HepG2 (cell line): ENCODE measurements around the gene PTGR3. TPM values are rescaled to one million over a fixed set of nuclear protein-coding genes. Genes with fewer than 3 reads are reported as not detected.

Source experiments
- ATAC-seq: fragments of 200-7000 bp; cut with Tn5 transposase; 3 replicates; pipeline ENCODE4 v1.9.1; 2020; ENCODE audit warnings: mild to moderate bottlenecking, moderate library complexity
- BruUV-seq: library from RNA; stranded (reverse); fragments of 400-500 nt; replicated peaks from 2 replicates; lab custom pipeline; 2021; lab: Mats Ljungman, UMichigan
- CTCF ChIA-PET: fragments of 300-600 bp; formaldehyde crosslinking; extraction: SDS; loops from one replicate; lab custom pipeline; 2021; ENCODE audit warnings: low total read pairs, inconsistent platforms, low intra/inter-chr PET ratio; lab: Yijun Ruan, JAX
- POLR2A ChIA-PET: fragments of 350-600 bp; sonication (Branson Sonifier 250); formaldehyde crosslinking; loops from one replicate; lab custom pipeline; 2020; ENCODE audit warnings: antibody characterized with exemption, inconsistent platforms; lab: Yijun Ruan, JAX
- DNase-seq: peaks from one replicate; pipeline ENCODE4 v3.0.0-alpha.2; 2015; ENCODE audit warnings: low spot score
- FAIRE-seq: peaks from 3 replicates; lab custom pipeline; 2011; peaks lifted over from hg19 to GRCh38; lab: Jason Lieb, UNC
- H2AFZ ChIP-seq: one replicate; pipeline ENCODE4 v1.6.1; 2011; ENCODE audit warnings: low read length, inconsistent platforms
- H3K27ac ChIP-seq: fragments of 300-600 bp; 3 replicates; pipeline ENCODE4 v1.8.0; 2011; ENCODE audit warnings: mixed run types, mild to moderate bottlenecking, mixed read lengths, low read length, inconsistent platforms; ENCODE audit not compliant: insufficient read depth; ENCODE audit errors: extremely low read length
- H3K27me3 ChIP-seq, 2 experiments: fragments of 200-600 bp in 1 of 2; 2 replicates in 1 of 2; 3 replicates in 1 of 2; pipeline versions ENCODE4 v1.6.0 to v1.8.0; 2011; ENCODE audit warnings: low read length in 2 of 2, mild to moderate bottlenecking in 2 of 2, moderate library complexity in 2 of 2, inconsistent platforms in 1 of 2; ENCODE audit not compliant: insufficient read depth in 2 of 2, control insufficient read depth in 1 of 2
- H3K36me3 ChIP-seq, 2 experiments: fragments of 200-600 bp in 1 of 2; replicated peaks in 1 of 2; 2 replicates in 1 of 2; 3 replicates in 1 of 2; pipeline versions ENCODE4 v1.5.1 to v1.8.0; 2011; ENCODE audit warnings: low read length in 2 of 2, inconsistent platforms in 1 of 2; ENCODE audit not compliant: insufficient read depth in 2 of 2, control insufficient read depth in 1 of 2
- H3K4me1 ChIP-seq: 2 replicates; pipeline ENCODE4 v1.5.1; 2012; ENCODE audit warnings: low read length, inconsistent platforms; ENCODE audit not compliant: insufficient read depth
- H3K4me2 ChIP-seq: 2 replicates; pipeline ENCODE4 v1.6.0; 2011; ENCODE audit warnings: low read depth, low read length, inconsistent platforms
- H3K4me3 ChIP-seq, 3 experiments: fragments of 200-600 bp in 1 of 3; sonication (generic), shearing (Covaris generic) in 1 of 3; replicated peaks in 1 of 3; 2 replicates each; pipeline ENCODE4 v1.5.1; 2011 to 2016; ENCODE audit warnings: low read length in 3 of 3, inconsistent platforms in 2 of 3, low read depth in 2 of 3, mild to moderate bottlenecking in 2 of 3, control low read depth in 1 of 3, mixed read lengths in 1 of 3; ENCODE audit not compliant: insufficient read depth in 1 of 3
- H3K79me2 ChIP-seq: one replicate; pipeline ENCODE4 v1.6.1; 2011; ENCODE audit warnings: low read length, inconsistent platforms; ENCODE audit not compliant: insufficient read depth
- H3K9ac ChIP-seq: 2 replicates; pipeline ENCODE4 v1.6.0; 2011; ENCODE audit warnings: mild to moderate bottlenecking, low read depth, low read length, inconsistent platforms; ENCODE audit not compliant: insufficient read depth
- H3K9me3 ChIP-seq: 2 replicates; pipeline ENCODE4 v1.5.1; 2012; ENCODE audit warnings: mild to moderate bottlenecking, low read length
- H4K20me1 ChIP-seq: 2 replicates; pipeline ENCODE4 v1.6.0; 2011; ENCODE audit warnings: inconsistent platforms, mild to moderate bottlenecking, low read length, moderate library complexity; ENCODE audit not compliant: insufficient read depth
- FOXJ3 ChIP-seq: sonication (generic); formaldehyde crosslinking; IDR thresholded peaks from 2 replicates; pipeline ENCODE4 v1.4.0; 2020; ENCODE audit warnings: missing genetic modification reagents, mild to moderate bottlenecking, borderline replicate concordance
- KAT8 ChIP-seq: IDR thresholded peaks from 2 replicates; pipeline ENCODE4 v1.6.1; 2016; ENCODE audit warnings: missing genetic modification reagents, missing compliant biosample characterization
- MED13 ChIP-seq: sonication (generic); formaldehyde crosslinking; IDR thresholded peaks from 2 replicates; pipeline ENCODE4 v1.5.0; 2020; ENCODE audit warnings: missing genetic modification reagents
- SP2 ChIP-seq: sonication (generic); formaldehyde crosslinking; IDR thresholded peaks from 2 replicates; pipeline ENCODE4 v1.5.1; 2020; ENCODE audit warnings: mild to moderate bottlenecking, missing genetic modification reagents
- TRAFD1 ChIP-seq: sonication (generic); formaldehyde crosslinking; IDR thresholded peaks from 2 replicates; pipeline ENCODE4 v1.5.1; 2020; ENCODE audit warnings: missing genetic modification reagents, mild to moderate bottlenecking, borderline replicate concordance
- ZNF737 ChIP-seq: sonication (generic); formaldehyde crosslinking; IDR thresholded peaks from 2 replicates; pipeline ENCODE4 v1.5.0; 2020; ENCODE audit warnings: missing genetic modification reagents, mild to moderate bottlenecking, borderline replicate concordance
- WGBS: methylation state at CpG from one replicate; pipeline ENCODE4 v1.1.6; 2017; ENCODE audit warnings: low lambda C conversion rate; 5-methylcytosine and 5-hydroxymethylcytosine counted together
- in situ Hi-C: cut with HindIII; loops from 2 replicates; pipeline ENCODE4 v1.10.0; 2017; ENCODE audit warnings: low pct_unique_long_range_greater_than_20kb; ENCODE audit not compliant: extremely low pct_ligation_motif_present
- intact Hi-C: fragments of 100-400 bp; cut with micrococcal nuclease; formaldehyde crosslinking; loops from one replicate; pipeline ENCODE4 v1.10.0; 2022; ENCODE audit not compliant: unreplicated experiment
- polyA plus RNA-seq, 8 experiments: library from polyadenylated mRNA; depleted of rRNA in 3 of 8; stranded (reverse) in 7 of 8; unstranded in 1 of 8; fragments of >200 nt; fragmentation: Illumina TruSeq in 4 of 8; extraction: Trizol in 4 of 8; gene quantifications; 2 replicates each; pipeline versions ENCODE4 v1.2.1 to v1.2.3, GENCODE V29; 2011 to 2016; ENCODE audit warnings: low read depth in 4 of 8, missing spikeins in 1 of 8, mixed read lengths in 1 of 8; ENCODE audit not compliant: insufficient read depth in 1 of 8
- total RNA-seq, 5 experiments: library from RNA; depleted of rRNA; stranded (reverse); fragments of >200 nt; fragmentation: Illumina TruSeq; extraction: Trizol; gene quantifications; 2 replicates each; pipeline ENCODE4 v1.2.3, GENCODE V29; 2016; ENCODE audit warnings: low read depth in 1 of 5
- TF ChIP-seq, protein P1 (sequence below): sonication (generic); formaldehyde crosslinking; IDR thresholded peaks from 2 replicates; pipeline ENCODE4 v1.4.0; 2020; ENCODE audit warnings: missing genetic modification reagents
- TF ChIP-seq, protein P2 (sequence below): sonication (generic); formaldehyde crosslinking; IDR thresholded peaks from 2 replicates; pipeline ENCODE4 v1.5.1; 2020; ENCODE audit warnings: mild to moderate bottlenecking, missing genetic modification reagents, borderline replicate concordance
- TF ChIP-seq, protein P3 (sequence below): sonication (generic); formaldehyde crosslinking; IDR thresholded peaks from 2 replicates; pipeline ENCODE4 v1.4.0; 2020; ENCODE audit warnings: missing genetic modification reagents

Gene PTGR3
- total and polyA plus RNA-seq, 2 of the 13 experiments (the other 11 are each of a cell fraction or from before 2014, with no cell fraction given): 11.5 to 25.3 TPM

- no TSS peak for BruUV-seq
- H3K79me2 ChIP-seq: peaks cover 37% of the 10 kb centered on the region
- no peak for TF ChIP-seq TRAFD1 (CRISPR knock-in tag)
- TF ChIP-seq FOXJ3 (CRISPR knock-in tag): no peak
- TF ChIP-seq, protein P1, sequence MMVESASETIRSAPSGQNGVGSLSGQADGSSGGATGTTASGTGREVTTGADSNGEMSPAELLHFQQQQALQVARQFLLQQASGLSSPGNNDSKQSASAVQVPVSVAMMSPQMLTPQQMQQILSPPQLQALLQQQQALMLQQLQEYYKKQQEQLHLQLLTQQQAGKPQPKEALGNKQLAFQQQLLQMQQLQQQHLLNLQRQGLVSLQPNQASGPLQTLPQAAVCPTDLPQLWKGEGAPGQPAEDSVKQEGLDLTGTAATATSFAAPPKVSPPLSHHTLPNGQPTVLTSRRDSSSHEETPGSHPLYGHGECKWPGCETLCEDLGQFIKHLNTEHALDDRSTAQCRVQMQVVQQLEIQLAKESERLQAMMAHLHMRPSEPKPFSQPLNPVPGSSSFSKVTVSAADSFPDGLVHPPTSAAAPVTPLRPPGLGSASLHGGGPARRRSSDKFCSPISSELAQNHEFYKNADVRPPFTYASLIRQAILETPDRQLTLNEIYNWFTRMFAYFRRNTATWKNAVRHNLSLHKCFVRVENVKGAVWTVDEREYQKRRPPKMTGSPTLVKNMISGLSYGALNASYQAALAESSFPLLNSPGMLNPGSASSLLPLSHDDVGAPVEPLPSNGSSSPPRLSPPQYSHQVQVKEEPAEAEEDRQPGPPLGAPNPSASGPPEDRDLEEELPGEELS (CRISPR knock-in tag): no peak
- TF ChIP-seq KAT8: no peak
- no peak for TF ChIP-seq SP2 (CRISPR knock-in tag)
- TF ChIP-seq, protein P2, sequence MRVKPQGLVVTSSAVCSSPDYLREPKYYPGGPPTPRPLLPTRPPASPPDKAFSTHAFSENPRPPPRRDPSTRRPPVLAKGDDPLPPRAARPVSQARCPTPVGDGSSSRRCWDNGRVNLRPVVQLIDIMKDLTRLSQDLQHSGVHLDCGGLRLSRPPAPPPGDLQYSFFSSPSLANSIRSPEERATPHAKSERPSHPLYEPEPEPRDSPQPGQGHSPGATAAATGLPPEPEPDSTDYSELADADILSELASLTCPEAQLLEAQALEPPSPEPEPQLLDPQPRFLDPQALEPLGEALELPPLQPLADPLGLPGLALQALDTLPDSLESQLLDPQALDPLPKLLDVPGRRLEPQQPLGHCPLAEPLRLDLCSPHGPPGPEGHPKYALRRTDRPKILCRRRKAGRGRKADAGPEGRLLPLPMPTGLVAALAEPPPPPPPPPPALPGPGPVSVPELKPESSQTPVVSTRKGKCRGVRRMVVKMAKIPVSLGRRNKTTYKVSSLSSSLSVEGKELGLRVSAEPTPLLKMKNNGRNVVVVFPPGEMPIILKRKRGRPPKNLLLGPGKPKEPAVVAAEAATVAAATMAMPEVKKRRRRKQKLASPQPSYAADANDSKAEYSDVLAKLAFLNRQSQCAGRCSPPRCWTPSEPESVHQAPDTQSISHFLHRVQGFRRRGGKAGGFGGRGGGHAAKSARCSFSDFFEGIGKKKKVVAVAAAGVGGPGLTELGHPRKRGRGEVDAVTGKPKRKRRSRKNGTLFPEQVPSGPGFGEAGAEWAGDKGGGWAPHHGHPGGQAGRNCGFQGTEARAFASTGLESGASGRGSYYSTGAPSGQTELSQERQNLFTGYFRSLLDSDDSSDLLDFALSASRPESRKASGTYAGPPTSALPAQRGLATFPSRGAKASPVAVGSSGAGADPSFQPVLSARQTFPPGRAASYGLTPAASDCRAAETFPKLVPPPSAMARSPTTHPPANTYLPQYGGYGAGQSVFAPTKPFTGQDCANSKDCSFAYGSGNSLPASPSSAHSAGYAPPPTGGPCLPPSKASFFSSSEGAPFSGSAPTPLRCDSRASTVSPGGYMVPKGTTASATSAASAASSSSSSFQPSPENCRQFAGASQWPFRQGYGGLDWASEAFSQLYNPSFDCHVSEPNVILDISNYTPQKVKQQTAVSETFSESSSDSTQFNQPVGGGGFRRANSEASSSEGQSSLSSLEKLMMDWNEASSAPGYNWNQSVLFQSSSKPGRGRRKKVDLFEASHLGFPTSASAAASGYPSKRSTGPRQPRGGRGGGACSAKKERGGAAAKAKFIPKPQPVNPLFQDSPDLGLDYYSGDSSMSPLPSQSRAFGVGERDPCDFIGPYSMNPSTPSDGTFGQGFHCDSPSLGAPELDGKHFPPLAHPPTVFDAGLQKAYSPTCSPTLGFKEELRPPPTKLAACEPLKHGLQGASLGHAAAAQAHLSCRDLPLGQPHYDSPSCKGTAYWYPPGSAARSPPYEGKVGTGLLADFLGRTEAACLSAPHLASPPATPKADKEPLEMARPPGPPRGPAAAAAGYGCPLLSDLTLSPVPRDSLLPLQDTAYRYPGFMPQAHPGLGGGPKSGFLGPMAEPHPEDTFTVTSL (CRISPR knock-in tag): no peak
- TF ChIP-seq, protein P3, sequence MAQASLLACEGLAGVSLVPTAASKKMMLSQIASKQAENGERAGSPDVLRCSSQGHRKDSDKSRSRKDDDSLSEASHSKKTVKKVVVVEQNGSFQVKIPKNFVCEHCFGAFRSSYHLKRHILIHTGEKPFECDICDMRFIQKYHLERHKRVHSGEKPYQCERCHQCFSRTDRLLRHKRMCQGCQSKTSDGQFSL (CRISPR knock-in tag): no peak
- TF ChIP-seq MED13: no peak
- no peak for TF ChIP-seq ZNF737 (CRISPR knock-in tag)
Measured at GRCh38 chr18:75201282-75202270, 7.4 kb downstream of the PTGR3 start.

More at GRCh38 chr18:75201282-75202270, 7.4 kb downstream of the PTGR3 start:
- ATAC-seq (no peak), FAIRE-seq (no peak), DNase-seq (no peak)
- Histone ChIP-seq H3K36me3 (peaks cover 2 to 13% of the 10 kb centered on the region in 2 experiments; a peak in 4 of 5 replicates), H2AFZ (no peak overlapping the region), H3K4me2 (no peak overlapping the region), H3K27me3 (no peaks in the 10 kb centered on the region), H3K4me1 (peaks cover 15% of the 10 kb centered on the region), H3K9me3 (no peaks in the 10 kb centered on the region), H4K20me1 (no peaks in the 10 kb centered on the region; the same call in 1 of the 2 replicates), H3K4me3 (no peak overlapping the region), H3K27ac (no peak overlapping the region), H3K9ac (no peak overlapping the region)
- in situ Hi-C loops (loop anchor here (25.0 kb wide), 1 partner anchor 914 kb away; the partner anchor contains the start of gene CYB5A), intact Hi-C loops (no loop called here)
- WGBS: 96% methylated on average over 18 of the region's 18 CpGs
- CTCF ChIA-PET: no interaction called here
- POLR2A ChIA-PET: no interaction called here
